ENCODE results near the gene HCFC1R1.

HCFC1R1 gene

DNA sequence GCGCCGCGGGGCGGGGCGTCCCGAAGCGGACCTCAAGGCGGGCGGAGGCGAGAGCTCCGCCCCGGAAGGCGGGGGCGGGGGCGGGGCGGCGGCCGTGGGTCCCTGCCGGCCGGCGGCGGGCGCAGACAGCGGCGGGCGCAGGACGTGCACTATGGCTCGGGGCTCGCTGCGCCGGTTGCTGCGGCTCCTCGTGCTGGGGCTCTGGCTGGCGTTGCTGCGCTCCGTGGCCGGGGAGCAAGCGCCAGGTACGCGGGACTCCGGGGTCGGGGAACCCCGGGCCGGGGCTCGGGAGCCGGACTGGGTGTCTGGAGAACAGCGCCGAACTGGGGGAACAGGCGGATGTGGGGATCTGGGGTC, 3.5 kb downstream of the HCFC1R1 start, which contains the start of gene TNFRSF12A:
Gene TNFRSF12A (plus strand): TSS at position 122 of the 357 bp plus-strand sequence. CDS start 30 bp downstream, at position 152.
- DNase-seq (ENCODE audit: low read depth in 1 of 2, low spot score in 1 of 2), result peak in 1 of 2 donors; percentile 46

DNA sequence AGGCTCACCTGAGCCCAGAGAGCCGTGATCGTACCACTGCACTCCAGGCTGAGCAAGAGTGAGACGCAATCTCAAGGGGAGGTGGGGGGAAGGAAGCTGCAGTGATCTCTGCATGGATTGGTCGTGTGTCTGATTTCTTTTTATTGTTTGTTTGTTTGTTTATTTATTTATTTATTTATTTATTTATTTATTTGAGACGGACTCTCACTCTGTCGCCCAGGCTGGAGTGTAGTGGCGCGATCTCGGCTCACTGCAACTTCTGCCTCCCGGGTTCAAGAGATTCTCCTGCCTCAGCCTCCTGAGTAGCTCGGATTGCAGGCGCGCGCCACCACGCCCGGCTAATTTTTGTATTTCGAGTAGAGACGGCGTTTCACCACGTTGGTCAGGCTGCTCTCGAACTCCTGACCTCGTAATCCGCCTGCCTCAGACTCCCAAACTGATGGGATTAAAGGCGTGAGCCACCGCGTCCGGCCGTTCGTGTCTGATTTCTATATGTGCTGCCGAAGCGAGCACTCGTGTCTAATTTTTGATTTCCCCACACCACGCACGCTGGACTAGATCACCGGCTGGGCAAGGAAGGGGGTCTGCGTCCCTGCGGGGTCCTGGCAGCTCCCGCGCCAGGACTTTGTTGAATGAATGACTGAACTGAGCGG, 4.0 kb downstream of the HCFC1R1 start:
- DNase-seq (ENCODE audit: low read depth in 1 of 2, low spot score in 1 of 2), result no peak

DNA sequence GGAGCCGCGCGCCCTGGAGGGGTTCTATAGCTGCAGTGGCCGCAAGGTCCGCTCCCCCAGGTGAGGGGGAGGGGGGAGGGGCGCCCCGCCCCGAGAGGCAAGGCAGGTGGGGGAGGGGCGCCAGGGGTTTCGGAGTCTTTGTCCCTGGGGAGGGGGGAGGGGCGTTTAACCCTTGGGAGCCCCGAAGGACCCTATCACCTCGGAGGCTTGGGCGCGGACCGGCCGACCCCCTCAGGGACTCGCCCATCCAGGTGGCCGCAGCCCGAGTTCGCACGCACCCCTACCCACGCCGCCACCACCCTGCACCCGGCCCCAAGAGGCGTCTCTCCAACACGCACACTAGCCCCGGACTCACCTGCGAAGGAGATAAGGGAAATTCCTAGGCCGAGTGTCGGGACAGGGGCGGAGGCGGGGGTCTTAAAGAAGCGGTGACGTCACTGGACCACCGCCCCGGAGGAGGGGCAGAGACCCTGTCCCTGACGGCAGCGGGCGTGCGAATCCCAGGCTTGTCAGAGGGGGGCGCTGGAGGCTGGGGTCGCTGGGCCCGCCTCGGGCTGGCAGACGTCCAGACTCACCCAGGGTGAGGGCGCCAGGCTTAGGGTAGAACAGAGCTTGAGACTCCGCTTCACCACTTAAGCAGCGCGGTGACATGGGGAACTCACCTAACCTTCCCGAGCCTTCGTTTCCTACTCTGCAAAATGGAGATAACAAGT, 5.8 kb downstream of the HCFC1R1 start, which contains the start of gene CLDN6:
Gene CLDN6 (minus strand): TSS at position 390 of the 713 bp plus-strand sequence. CDS start 2,162 bp downstream, outside the sequence.
- DNase-seq (ENCODE audit: low read depth in 1 of 2, low spot score in 1 of 2), result no peak

DNA sequence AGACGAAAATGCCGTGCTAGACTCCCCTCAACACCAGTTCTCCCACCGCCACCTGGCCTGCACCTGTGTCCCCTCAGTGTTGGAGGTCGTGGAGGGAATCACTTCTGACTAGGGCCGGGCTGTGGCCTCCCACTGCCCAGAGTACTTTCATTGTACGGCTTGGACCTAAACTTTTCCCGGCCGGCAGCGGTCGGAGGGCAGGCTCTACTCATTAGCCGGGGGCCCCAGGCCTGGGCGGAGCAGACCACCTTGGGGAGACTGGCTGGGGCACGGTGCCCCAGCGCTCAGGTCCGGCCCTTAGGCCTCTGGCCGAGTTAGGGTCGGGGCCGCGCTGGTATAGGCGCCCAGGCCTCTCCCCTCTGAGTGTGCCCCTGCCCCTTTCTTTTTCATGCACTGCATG, 6.4 kb downstream of the HCFC1R1 start:
- no peak for DNase-seq (ENCODE audit: low read depth in 1 of 2, low spot score in 1 of 2)

DNA sequence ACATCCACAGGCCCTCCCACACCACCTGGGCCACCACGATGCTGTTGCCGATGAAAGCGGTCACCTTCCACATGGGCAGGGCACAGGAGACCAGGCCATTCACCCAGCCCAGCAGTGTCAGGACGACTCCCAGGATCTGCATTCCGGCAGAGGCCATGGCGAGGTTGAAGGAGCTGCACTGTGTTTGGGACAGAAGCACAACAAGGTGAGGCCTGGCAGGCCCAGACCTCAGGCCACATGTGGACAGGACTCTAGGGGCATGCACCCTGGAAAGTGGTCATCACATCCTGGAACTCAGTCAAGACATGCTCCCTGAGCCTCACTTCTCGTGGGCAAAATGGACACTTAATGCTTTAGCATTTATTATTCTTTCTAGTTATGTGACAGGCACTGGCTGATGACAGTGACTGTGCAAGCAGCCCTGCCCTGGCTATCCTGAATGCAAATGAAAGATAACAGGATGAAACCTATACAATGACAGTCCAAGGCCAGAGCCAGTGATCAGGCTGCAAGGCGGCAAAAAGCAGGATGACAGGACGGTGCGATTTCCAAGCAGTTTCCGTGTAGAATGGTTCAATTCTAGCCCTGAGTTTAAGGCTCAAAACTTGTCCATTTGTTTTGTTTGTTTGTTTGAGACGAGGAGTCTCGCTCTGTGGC, 7.7 kb downstream of the HCFC1R1 start:
- no peak for DNase-seq (ENCODE audit: low read depth in 1 of 2, low spot score in 1 of 2)

DNA sequence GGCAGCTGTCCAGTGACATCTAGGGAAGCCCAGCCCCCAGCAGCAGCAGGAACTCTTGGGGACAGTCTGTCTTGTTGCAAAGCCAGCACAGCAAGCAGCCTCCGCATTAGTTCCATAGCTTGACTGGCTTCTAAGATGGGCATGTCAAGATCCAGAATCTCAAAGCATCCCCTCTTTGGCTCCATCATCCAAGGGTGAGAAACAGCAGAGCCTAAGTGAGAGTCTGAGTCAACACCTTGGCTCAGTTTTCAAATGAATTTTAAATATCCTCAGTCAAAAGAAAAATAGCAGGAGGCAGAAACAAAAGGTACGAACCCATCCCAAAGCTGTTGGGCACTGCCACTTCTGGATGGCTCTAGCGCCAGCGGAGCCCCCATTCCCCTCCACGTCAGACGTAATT, 8.8 kb downstream of the HCFC1R1 start:
- no peak for DNase-seq (ENCODE audit: low read depth in 1 of 2, low spot score in 1 of 2)

DNA sequence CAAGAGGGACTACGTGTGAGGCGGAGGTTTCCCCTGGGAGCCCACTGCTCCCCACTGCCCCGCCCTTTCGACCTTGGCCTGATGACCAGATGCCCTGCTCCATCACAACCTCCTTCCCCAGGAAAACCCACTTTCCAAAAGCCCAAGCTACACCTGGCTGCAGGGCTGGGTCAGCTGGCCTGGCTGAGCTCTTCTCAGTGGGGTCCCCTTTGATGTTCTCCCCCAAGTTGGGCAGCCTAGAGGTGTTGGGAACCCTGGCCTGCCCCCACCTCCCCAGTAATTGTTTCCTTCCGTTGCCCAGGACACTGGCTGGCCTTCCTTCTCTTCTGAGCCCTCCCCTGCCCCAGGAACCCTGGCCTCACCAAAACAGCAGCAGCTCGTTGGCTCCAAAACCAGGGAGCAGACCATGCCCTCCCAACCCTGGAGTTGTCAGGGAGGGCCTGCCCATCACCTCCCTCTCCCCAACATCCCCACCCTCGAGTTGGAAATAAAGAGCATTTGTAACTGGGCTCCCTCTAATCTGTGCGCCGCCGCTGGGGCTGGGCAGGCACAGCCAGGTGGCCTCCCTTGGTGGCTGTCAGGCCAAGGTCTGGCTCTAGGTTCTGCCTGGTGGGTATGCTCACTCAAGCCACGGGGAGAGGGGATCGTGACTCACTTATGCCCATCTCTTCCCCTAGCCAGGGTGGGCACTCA, 9.6 kb downstream of the HCFC1R1 start:
- no peak for DNase-seq (ENCODE audit: low read depth in 1 of 2, low spot score in 1 of 2)

DNA sequence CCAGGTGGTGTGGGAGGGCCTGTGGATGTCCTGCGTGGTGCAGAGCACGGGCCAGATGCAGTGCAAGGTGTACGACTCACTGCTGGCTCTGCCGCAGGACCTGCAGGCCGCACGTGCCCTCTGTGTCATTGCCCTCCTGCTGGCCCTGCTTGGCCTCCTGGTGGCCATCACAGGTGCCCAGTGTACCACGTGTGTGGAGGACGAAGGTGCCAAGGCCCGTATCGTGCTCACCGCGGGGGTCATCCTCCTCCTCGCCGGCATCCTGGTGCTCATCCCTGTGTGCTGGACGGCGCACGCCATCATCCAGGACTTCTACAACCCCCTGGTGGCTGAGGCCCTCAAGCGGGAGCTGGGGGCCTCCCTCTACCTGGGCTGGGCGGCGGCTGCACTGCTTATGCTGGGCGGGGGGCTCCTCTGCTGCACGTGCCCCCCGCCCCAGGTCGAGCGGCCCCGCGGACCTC, 10.2 kb downstream of the HCFC1R1 start:
- DNase-seq (ENCODE audit: low read depth in 1 of 2, low spot score in 1 of 2), result no peak

DNA sequence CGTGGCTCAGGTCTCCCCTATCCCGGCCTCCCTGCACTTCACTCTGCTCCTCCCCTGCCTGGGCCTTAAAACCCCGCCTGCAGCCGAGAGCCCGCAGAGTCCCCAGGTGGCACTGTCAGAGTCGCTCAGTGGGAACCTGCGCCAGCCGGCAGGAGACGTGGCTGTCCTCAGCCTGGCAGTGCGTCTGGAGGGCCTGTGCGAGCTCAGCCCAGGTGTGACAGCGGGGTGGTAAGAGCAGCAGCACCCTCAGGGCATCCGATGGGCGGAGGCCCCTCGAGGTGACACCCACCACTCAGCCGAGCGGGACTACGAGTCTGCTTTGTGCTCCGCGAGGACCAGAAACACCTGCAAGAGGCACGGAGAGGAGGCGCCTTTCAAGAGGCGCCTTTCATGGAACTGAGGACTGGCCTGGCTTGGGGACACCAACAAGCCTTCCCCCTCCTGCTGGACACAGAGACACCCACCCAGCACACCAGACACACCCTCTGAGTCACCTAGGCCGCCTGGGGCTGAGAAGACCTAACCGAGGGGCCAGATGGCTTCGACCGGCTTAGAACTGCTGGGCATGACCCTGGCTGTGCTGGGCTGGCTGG, 10.8 kb downstream of the HCFC1R1 start, which contains the start of gene CLDN9:
Gene CLDN9 (plus strand): TSS at position 96 of the 593 bp plus-strand sequence. CDS start 440 bp downstream, at position 536.
- DNase-seq (ENCODE audit: low read depth in 1 of 2, low spot score in 1 of 2), result no peak

DNA sequence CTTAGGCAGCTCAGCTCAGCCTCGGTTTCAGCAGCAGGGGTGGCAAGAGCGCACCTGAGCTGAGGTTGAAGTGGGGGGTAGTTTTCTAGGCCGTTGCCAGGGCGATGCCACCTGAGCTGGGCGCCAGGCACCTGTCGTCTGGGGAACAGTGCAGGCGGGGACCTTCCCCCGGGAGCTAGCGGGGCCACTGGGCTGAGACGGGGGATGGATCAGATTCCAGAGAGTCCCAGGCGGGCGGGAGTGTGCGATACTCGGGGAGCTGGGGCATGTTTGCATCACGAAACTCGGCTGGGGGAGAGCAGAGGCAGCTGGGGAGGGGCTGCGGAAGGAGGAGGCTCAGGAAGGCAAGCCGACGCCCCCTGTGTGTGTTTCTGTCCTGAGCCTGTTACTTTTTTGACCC, 11.5 kb downstream of the HCFC1R1 start:
- no peak for DNase-seq (ENCODE audit: low read depth in 1 of 2, low spot score in 1 of 2)

DNA sequence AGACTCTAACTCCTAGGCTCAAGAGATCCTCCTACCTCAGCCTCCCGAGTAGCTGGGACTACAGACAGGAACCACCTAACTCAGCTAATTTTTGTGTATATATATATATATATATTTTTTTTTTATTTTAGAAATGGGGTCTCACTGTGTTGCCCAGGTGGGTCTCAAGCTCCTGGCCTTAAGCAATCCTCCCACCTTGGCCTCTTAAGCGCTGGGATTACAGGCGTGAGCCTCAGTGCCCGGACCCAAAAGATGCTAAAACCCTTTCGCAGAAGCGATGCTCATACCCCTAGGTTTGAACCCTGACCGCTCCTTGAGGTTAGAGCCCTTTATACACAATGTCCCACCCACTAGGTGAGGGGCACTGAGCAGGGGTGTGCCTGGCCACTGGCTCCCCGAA, 13.2 kb downstream of the HCFC1R1 start:
- DNase-seq (ENCODE audit: low read depth in 1 of 2, low spot score in 1 of 2), result no peak

DNA sequence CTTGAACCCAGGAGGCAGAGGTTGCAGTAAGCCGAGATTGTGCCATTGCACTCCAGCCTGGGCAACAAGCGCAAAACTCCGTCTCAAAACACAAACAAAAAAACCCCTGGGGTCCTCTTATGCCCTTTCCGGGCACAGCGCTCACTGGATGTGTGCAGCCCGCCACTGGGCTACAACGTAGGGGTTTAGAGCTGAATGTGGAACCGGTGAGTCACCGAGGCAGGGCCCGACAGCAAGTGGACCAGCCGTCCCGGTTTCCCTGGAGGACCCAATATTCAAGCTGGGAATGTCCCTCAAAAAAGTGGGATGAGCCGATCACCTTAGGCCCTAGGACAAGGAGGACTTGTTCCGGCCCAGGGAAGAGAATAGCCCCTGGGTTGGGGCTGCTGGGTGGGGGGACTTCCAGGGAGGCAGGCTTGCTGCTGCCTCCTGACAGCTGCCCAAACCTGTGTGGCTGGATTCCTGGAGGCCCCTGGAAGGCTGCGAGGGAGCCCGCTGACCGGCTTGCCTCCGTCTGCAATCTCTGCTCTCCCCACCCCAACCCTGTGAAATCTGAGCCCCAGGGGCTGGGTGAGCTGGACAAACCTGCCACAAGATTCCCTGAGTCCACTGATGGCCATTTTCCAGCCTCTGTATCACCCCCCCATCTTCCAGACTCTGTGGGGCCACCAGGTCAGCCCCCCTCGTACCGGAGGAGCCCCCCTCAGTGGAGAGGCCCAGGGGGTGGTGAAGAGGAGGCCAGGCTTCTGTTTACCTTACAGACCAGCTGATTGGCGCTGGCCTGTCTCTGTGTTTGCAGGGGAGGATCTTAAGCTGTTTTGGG, 14.0 kb downstream of the HCFC1R1 start:
- no peak for DNase-seq (ENCODE audit: low read depth in 1 of 2, low spot score in 1 of 2)

DNA sequence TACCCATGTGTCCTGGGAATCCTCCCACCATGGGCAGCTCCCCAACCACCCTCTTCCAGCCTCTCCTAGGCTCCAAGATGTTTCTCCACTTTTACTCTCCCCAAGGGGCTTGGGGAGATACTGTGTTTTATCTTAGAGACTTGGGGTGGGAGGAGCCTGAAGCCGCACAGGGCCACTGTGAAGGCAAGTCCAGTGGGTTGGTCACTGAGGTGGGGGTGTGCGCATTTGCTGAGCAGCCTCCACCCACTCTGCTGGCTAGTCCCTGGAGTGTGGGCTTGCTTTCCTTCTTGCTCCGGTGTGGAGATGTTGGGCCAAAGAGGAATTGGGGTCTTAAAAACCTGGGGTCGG, 15.1 kb downstream of the HCFC1R1 start:
- DNase-seq (ENCODE audit: low read depth in 1 of 2, low spot score in 1 of 2), result no peak

DNA sequence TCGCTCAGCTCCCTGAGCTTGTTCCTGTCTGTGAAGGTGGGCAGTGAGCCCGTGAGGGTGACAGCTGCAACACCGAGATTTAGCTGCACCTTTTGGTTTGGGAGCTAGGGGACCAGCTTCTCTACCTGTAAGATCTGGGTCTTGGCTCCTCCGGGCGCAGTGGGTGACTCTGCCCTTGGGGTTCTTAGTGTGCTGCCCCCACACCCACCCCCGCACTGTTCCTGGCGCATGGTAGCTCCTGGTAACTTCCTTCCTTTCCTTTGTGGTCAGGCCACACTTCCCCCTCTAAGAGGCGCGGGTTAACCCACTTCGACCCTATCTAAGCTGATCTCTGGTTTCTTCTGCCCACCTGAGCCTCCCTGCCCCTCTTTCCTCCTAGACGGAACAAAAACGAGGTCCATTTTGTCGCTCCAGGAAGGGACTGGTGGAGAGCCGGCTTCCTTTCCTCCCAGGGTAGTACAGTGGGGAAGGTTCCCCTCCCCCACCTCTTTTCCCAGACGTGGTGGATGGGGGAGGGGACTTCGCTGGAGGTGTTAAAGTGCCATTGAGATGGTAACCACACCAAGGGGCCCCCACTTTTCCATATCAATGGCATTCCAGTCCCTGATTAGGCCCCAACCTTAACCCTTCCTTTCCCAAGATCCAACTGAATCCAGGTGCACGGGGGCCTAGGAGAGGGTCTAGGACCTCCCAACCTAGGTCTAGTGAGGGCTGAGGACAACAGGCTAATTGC, 15.6 kb downstream of the HCFC1R1 start:
- no peak for DNase-seq (ENCODE audit: low read depth in 1 of 2, low spot score in 1 of 2)

DNA sequence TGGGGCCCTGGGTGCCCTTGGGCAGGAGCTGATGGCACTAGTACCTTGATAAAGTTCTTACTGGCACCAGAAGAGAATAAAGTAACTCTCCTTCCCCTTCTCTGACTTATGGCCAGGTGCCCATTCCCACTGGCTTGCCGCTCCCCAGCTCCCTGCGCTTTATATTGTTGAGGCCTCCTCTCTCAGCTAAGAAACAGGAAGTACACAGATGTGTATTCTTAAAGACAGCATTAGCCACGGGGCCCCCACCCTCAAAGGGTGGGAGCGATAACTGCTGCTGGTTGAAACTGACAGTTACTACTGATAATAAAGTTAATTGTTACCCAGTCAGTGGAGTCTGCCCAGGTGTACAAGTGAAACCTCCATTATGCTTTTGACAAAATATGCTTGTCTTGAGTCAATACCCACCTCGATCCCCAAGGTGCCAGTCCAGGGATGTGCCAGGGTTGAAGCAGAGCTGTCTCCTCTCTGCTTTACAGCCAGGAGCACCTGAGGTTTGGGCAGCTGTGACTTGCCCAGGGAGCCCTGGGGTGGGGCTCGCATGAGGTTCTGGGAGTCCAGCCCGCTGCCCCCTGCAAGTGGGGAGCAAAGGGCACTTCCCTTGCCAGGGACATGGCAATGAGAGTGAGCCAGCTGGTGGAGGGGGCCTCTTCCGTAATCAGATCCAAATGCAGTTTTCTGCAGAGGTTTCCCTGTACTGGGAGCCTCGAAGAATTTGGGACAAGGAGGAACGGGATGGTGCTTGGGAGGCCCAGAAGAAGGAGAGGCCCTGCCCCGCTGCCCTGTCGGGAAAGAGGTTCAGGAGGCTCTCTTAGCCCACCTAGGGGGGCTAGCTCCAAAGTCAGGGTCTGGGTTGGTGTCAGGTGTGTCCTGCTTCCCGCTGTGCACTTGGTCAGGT, 16.4 kb downstream of the HCFC1R1 start:
- no peak for DNase-seq (ENCODE audit: low read depth in 1 of 2, low spot score in 1 of 2)

DNA sequence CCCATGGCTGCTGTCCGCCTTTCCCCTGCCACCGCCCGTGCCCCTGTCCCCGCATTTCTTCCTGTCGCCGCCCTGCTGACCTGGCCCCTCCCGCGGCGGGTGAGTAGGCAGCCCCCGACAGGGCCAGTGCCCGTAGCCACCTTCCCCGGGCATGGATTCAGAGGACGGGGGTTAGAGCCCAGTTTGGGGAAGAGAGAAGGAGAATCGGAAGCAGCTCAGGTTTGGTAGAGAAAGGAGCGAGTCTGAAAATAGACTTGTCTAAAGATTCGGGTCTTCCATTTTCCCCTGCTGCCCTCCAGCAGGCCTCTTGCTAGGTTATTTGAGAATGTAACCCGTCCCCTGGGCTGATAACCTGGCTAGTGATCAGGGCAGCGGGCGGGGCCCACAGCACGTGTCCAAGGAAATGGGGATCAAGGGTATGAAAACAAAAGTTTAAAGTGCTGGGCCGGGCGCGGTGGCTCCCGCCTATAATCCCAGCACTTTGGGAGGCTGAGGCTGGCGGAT, 18.9 kb downstream of the HCFC1R1 start:
- no peak for DNase-seq (ENCODE audit: low read depth in 1 of 2, low spot score in 1 of 2)

DNA sequence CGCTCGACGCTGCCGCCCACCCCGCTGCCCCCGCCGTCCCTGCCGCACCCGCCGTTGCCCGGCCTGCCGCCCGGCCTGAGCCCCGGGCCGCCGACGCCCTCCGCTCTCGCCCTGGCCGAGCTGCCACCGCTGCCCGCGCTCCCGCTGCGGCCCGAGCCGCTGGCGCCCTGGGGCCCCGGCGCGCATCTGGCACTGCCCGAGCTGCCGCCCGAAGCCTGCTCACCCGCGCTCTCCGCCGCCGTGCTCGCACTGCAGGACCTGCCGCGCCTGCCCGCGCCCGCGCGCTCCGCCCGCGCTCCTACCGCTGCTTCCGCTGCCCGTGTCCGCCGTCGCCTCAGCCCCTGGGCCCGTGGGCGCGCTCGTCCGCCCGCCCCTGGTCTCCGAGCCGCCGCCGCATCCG, 19.4 kb downstream of the HCFC1R1 start:
- no peak for DNase-seq (ENCODE audit: low read depth in 1 of 2, low spot score in 1 of 2)

DNA sequence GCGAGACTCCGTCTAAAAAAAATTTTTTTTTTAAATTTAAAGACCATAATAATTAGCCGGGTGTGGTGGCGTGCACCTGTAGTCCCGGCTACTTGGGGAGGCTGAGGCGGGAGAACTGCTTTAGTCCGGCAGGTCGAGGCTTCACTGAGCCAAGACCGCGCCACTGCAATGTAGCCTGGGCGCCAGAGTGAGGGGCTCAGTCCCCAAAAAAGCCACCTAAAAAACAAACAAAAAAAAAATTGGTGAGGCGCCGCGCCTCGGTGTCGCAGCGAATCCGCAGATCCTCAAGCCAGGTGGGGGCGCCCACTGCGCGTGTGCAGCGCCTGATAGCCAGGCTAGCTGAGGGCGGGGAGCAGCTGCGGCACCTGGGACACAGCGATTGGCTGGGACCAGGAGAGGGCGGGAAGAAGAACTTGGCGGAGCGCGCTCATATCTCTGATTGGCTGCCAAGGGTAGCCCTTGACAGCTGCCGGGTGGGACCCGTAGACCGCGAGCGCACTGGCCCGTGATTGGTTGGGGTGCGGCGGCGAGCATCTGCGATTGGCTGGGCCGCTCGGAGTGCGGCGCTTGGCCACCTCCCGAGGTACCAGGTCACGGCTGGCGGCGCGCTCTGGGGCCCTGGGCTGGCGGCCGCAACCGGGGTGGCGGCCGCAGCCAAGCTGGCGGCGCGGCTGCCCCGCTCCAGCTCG, 20.0 kb downstream of the HCFC1R1 start:
- DNase-seq (ENCODE audit: low read depth in 1 of 2, low spot score in 1 of 2), result peak; percentile 86 to 95
